Endothelial cell of umbilical vein (primary cell): ENCODE data around the gene KRTAP10-12.

Experiments
- EZH2 ChIP-seq: IDR thresholded peaks from 2 replicates; pipeline ENCODE4 v1.6.1; 2012; ENCODE audit warnings: borderline replicate concordance, low read depth, mild to moderate bottlenecking, moderate library complexity, low read length, inconsistent platforms; ENCODE audit not compliant: severe bottlenecking
- FOS ChIP-seq: IDR thresholded peaks from 2 replicates; pipeline ENCODE4 v1.6.1; 2011; ENCODE audit warnings: mild to moderate bottlenecking, low read length, moderate library complexity, borderline replicate concordance; ENCODE audit not compliant: insufficient read depth
- GATA2 ChIP-seq: IDR thresholded peaks from 2 replicates; pipeline ENCODE4 v1.7.0; 2011; ENCODE audit warnings: low read depth, mild to moderate bottlenecking, moderate library complexity, mixed read lengths, low read length; ENCODE audit not compliant: insufficient read length, insufficient read depth
- MAX ChIP-seq: IDR thresholded peaks from 2 replicates; pipeline ENCODE4 v1.6.1; 2011; ENCODE audit not compliant: insufficient read depth, insufficient read length
- POLR2A ChIP-seq: IDR thresholded peaks from 2 replicates; pipeline ENCODE4 v1.6.1; 2012; ENCODE audit warnings: low read depth, mild to moderate bottlenecking, control low read depth, low read length
- POLR2AphosphoS5 ChIP-seq: IDR thresholded peaks from 2 replicates; pipeline ENCODE4 v1.6.1; 2012; ENCODE audit warnings: low read depth, mild to moderate bottlenecking, control low read depth, low read length, moderate library complexity; ENCODE audit not compliant: insufficient read depth
- TF ChIP-seq, protein P1 (sequence below), 2 donors: IDR thresholded peaks; 1 replicate in 1 of 2; 2 replicates in 1 of 2; pipeline ENCODE4 v1.5.1; 2011; ENCODE audit warnings: low read length in 2 of 2, mild to moderate bottlenecking in 2 of 2, moderate library complexity in 2 of 2, control low read depth in 1 of 2, inconsistent platforms in 1 of 2, low read depth in 1 of 2; ENCODE audit not compliant: insufficient read depth in 1 of 2; ENCODE audit errors: extremely low read depth in 1 of 2

- TF ChIP-seq POLR2A (no peak), EZH2 (no peak), GATA2 (no peak), MAX (no peak), FOS (no peak), POLR2AphosphoS5 (no peak)
- TF ChIP-seq, protein P1, sequence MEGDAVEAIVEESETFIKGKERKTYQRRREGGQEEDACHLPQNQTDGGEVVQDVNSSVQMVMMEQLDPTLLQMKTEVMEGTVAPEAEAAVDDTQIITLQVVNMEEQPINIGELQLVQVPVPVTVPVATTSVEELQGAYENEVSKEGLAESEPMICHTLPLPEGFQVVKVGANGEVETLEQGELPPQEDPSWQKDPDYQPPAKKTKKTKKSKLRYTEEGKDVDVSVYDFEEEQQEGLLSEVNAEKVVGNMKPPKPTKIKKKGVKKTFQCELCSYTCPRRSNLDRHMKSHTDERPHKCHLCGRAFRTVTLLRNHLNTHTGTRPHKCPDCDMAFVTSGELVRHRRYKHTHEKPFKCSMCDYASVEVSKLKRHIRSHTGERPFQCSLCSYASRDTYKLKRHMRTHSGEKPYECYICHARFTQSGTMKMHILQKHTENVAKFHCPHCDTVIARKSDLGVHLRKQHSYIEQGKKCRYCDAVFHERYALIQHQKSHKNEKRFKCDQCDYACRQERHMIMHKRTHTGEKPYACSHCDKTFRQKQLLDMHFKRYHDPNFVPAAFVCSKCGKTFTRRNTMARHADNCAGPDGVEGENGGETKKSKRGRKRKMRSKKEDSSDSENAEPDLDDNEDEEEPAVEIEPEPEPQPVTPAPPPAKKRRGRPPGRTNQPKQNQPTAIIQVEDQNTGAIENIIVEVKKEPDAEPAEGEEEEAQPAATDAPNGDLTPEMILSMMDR (IDR thresholded peaks at IDR 0.05; ENCODE audit: extremely low read depth in 1 of 2, insufficient read depth in 1 of 2, low read depth in 1 of 2, low read length in 2 of 2): no peak
Measured at GRCh38 chr21:44730028-44730395, 33.0 kb downstream of the KRTAP10-12 start.
